ENCODE results near the gene ATXN7. TPM values are rescaled to one million over a fixed set of nuclear protein-coding genes. Genes with fewer than 3 reads are reported as not detected.

Gene ATXN7
- total and polyA plus RNA-seq, 2 experiments from 2014 or later: 3.0 to 14.4 TPM

GRCh38 chr3:63877737-63878393 is 14.2 kb downstream of the ATXN7 start:
- peaks cover 19% of the 10 kb centered on the region for H3K4me1 ChIP-seq (ENCODE audit: insufficient read depth)
- H4K20me1 ChIP-seq (ENCODE audit: insufficient read depth, poor library complexity, severe bottlenecking): peaks cover 31% of the 10 kb centered on the region

GRCh38 chr3:63878394-63879060 is 14.9 kb downstream of the ATXN7 start:
- H3K4me2 ChIP-seq: no peak overlapping the region
- TF ChIP-seq EZH2 (IDR thresholded peaks at IDR 0.05; ENCODE audit: borderline replicate concordance) (no peak), EZH2phosphoT487 (IDR thresholded peaks at IDR 0.05; ENCODE audit: low read depth, severe bottlenecking, unreplicated experiment) (no peak)
- TF ChIP-seq, protein P1, sequence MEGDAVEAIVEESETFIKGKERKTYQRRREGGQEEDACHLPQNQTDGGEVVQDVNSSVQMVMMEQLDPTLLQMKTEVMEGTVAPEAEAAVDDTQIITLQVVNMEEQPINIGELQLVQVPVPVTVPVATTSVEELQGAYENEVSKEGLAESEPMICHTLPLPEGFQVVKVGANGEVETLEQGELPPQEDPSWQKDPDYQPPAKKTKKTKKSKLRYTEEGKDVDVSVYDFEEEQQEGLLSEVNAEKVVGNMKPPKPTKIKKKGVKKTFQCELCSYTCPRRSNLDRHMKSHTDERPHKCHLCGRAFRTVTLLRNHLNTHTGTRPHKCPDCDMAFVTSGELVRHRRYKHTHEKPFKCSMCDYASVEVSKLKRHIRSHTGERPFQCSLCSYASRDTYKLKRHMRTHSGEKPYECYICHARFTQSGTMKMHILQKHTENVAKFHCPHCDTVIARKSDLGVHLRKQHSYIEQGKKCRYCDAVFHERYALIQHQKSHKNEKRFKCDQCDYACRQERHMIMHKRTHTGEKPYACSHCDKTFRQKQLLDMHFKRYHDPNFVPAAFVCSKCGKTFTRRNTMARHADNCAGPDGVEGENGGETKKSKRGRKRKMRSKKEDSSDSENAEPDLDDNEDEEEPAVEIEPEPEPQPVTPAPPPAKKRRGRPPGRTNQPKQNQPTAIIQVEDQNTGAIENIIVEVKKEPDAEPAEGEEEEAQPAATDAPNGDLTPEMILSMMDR (IDR thresholded peaks at IDR 0.05; ENCODE audit: poor library complexity): no peak
- H3K4me3 ChIP-seq: no peak overlapping the region
- no peaks in the 10 kb centered on the region for H3K36me3 ChIP-seq (replicated peaks; ENCODE audit: insufficient read depth, low read depth)
- no peaks in the 10 kb centered on the region for H3K9me2 ChIP-seq (replicated peaks; ENCODE audit: insufficient read depth)
- DNase-seq (ENCODE audit: low spot score): no peak
- H3K9me3 ChIP-seq (ENCODE audit: low read depth): no peaks in the 10 kb centered on the region
- peaks cover 92% of the 10 kb centered on the region for H3K79me2 ChIP-seq
- no peak overlapping the region for H3K27ac ChIP-seq
- peaks cover 19% of the 10 kb centered on the region for H3K4me1 ChIP-seq (ENCODE audit: insufficient read depth)
- WGBS (ENCODE audit: low lambda C conversion rate, missing lambda C conversion rate): 40% methylated on average over 2 of the region's 2 CpGs
- H3K27me3 ChIP-seq: no peaks in the 10 kb centered on the region
- no peak overlapping the region for H2AFZ ChIP-seq
- H4K20me1 ChIP-seq (ENCODE audit: insufficient read depth, poor library complexity, severe bottlenecking): peaks cover 31% of the 10 kb centered on the region

More at GRCh38 chr3:63877737-63878393, 14.2 kb downstream of the ATXN7 start:
- Histone ChIP-seq H3K4me2 (no peak overlapping the region), H3K9me2 (replicated peaks; ENCODE audit: insufficient read depth) (no peaks in the 10 kb centered on the region), H3K27me3 (no peaks in the 10 kb centered on the region), H2AFZ (no peak overlapping the region), H3K36me3 (replicated peaks; ENCODE audit: insufficient read depth, low read depth) (no peaks in the 10 kb centered on the region), H3K27ac (no peak overlapping the region), H3K79me2 (peaks cover 93% of the 10 kb centered on the region), H3K9me3 (ENCODE audit: low read depth) (no peaks in the 10 kb centered on the region), H3K4me3 (no peak overlapping the region)
- no peak for DNase-seq (ENCODE audit: low spot score)
- 52% methylated on average over 3 of the region's 3 CpGs for WGBS (ENCODE audit: low lambda C conversion rate, missing lambda C conversion rate)
- TF ChIP-seq EZH2phosphoT487 (IDR thresholded peaks at IDR 0.05; ENCODE audit: low read depth, severe bottlenecking, unreplicated experiment): no peak
- TF ChIP-seq, protein P1 (IDR thresholded peaks at IDR 0.05; ENCODE audit: poor library complexity): no peak
- no peak for TF ChIP-seq EZH2 (IDR thresholded peaks at IDR 0.05; ENCODE audit: borderline replicate concordance)

DNA sequence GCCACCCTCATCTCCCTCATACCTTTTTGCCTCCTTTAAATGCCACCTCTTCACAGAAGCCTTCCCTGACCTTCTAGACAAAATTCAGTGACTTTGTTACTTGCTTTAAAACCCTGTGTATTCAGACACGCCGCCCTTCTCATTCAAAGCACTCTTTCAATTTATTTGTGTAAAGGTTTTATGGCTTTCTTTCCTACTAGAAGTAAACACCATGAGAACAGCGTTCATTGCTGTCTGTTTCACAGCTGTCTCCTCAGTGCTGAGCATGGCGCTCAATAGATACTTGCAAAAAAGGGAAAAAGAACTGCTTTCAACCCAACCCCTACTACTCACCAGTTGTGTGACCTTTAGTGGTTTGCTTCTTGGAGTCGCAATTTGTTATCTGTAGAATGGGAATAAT is 17.0 kb downstream of the ATXN7 start:
- H3K4me3 ChIP-seq: no peak overlapping the region
- no peaks in the 10 kb centered on the region for H3K9me3 ChIP-seq (ENCODE audit: low read depth)
- H3K36me3 ChIP-seq (replicated peaks; ENCODE audit: insufficient read depth, low read depth): no peaks in the 10 kb centered on the region
- H3K79me2 ChIP-seq: peaks cover 92% of the 10 kb centered on the region
- WGBS (ENCODE audit: low lambda C conversion rate, missing lambda C conversion rate): 63% methylated on average over 5 of the region's 5 CpGs
- H3K4me1 ChIP-seq (ENCODE audit: insufficient read depth): peaks cover 16% of the 10 kb centered on the region
- peaks cover 25% of the 10 kb centered on the region for H4K20me1 ChIP-seq (ENCODE audit: insufficient read depth, poor library complexity, severe bottlenecking)
- no peak for DNase-seq (ENCODE audit: low spot score)
- no peaks in the 10 kb centered on the region for H3K27me3 ChIP-seq
- no peaks in the 10 kb centered on the region for H3K9me2 ChIP-seq (replicated peaks; ENCODE audit: insufficient read depth)
- no peak overlapping the region for H3K27ac ChIP-seq
- H3K4me2 ChIP-seq: no peak overlapping the region
- TF ChIP-seq, protein P1 (IDR thresholded peaks at IDR 0.05; ENCODE audit: poor library complexity): no peak
- H2AFZ ChIP-seq: no peak overlapping the region

Measured in hepatocyte (in vitro differentiated cells).